Activated T-cell treated with anti-CD3 and anti-CD28 coated beads, Interleukin-2, amount 50 U/mL, for 24 hours (primary cell): Measurements from ENCODE around the gene NKAIN4.
A peak's percentile ranks its signal among the peaks of the same experiment; 100 is the strongest.

Experiments
- DNase-seq: peaks from one replicate; pipeline ENCODE4 v3.0.0-alpha.2; 2020
- H3K27ac Mint-ChIP-seq: 2 replicates; pipeline ENCODE4 v1.8.0; 2020; ENCODE audit warnings: mild to moderate bottlenecking, mixed read lengths
- H3K27me3 Mint-ChIP-seq: 2 replicates; pipeline ENCODE4 v1.8.0; 2020; ENCODE audit warnings: mixed read lengths
- H3K36me3 Mint-ChIP-seq: 2 replicates; pipeline ENCODE4 v1.8.0; 2020; ENCODE audit warnings: low read depth, mixed read lengths
- H3K4me1 Mint-ChIP-seq: 2 replicates; pipeline ENCODE4 v1.8.0; 2020; ENCODE audit warnings: low read depth, mixed read lengths
- H3K4me3 Mint-ChIP-seq: 2 replicates; pipeline ENCODE4 v1.8.0; 2020; ENCODE audit warnings: mild to moderate bottlenecking, moderate library complexity, mixed read lengths
- H3K9me3 Mint-ChIP-seq: 2 replicates; pipeline ENCODE4 v1.8.0; 2020; ENCODE audit warnings: mixed read lengths

Gene NKAIN4

GRCh38 chr20:63254232-63254605 lies at the start of gene NKAIN4:
NKAIN4 (minus strand) TSS chr20:63254463; CDS start chr20:63254450, 13 bp downstream.
- Mint-ChIP-seq H3K27me3 (peaks cover 72% of the 10 kb centered on the region), H3K36me3 (no peaks in the 10 kb centered on the region), H3K9me3 (no peaks in the 10 kb centered on the region), H3K27ac (no peak within 1 kb of the TSS), H3K4me3 (no peak within 1 kb of the TSS), H3K4me1 (peaks cover 7% of the 10 kb centered on the region)
- no peak for DNase-seq

- Mint-ChIP-seq H3K36me3 (no peaks in the 10 kb centered on the region), H3K27me3 (peaks cover 32% of the 10 kb centered on the region), H3K4me1 (no peaks in the 10 kb centered on the region), H3K4me3 (no peak overlapping the region), H3K9me3 (peaks cover 9% of the 10 kb centered on the region), H3K27ac (no peak overlapping the region)
- no peak for DNase-seq
Observed at GRCh38 chr20:63303095-63303666, 48.9 kb upstream of the NKAIN4 start.

GRCh38 chr20:63301671-63302070 lies 47.4 kb upstream of the NKAIN4 start:
- DNase-seq, result no peak
- Mint-ChIP-seq H3K4me3 (no peak overlapping the region), H3K9me3 (peaks cover 9% of the 10 kb centered on the region), H3K27ac (no peak overlapping the region), H3K4me1 (no peaks in the 10 kb centered on the region), H3K36me3 (no peaks in the 10 kb centered on the region), H3K27me3 (peaks cover 32% of the 10 kb centered on the region)

GRCh38 chr20:63298731-63299312 lies 44.6 kb upstream of the NKAIN4 start:
- Mint-ChIP-seq H3K36me3 (no peaks in the 10 kb centered on the region), H3K4me1 (peaks cover 12% of the 10 kb centered on the region), H3K9me3 (peaks cover 9% of the 10 kb centered on the region), H3K27me3 (peaks cover 28% of the 10 kb centered on the region), H3K4me3 (no peak overlapping the region), H3K27ac (no peak overlapping the region)
- DNase-seq, result no peak

GRCh38 chr20:63297796-63298572 lies 43.7 kb upstream of the NKAIN4 start:
- no peak for DNase-seq
- Mint-ChIP-seq H3K36me3 (no peaks in the 10 kb centered on the region), H3K27ac (no peak overlapping the region)

GRCh38 chr20:63297371-63297781 lies 43.1 kb upstream of the NKAIN4 start:
- H3K27me3 Mint-ChIP-seq, result peaks cover 24% of the 10 kb centered on the region
- no peak for DNase-seq
- no peak overlapping the region for H3K27ac Mint-ChIP-seq
- no peaks in the 10 kb centered on the region for H3K36me3 Mint-ChIP-seq
- H3K9me3 Mint-ChIP-seq, result peaks cover 6% of the 10 kb centered on the region
- H3K4me1 Mint-ChIP-seq, result peaks cover 12% of the 10 kb centered on the region
- no peak overlapping the region for H3K4me3 Mint-ChIP-seq

More at GRCh38 chr20:63297796-63298572, 43.7 kb upstream of the NKAIN4 start:
- Mint-ChIP-seq H3K4me1 (peaks cover 12% of the 10 kb centered on the region), H3K27me3 (peaks cover 28% of the 10 kb centered on the region), H3K9me3 (peaks cover 9% of the 10 kb centered on the region), H3K4me3 (no peak overlapping the region)

GRCh38 chr20:63296531-63297299 lies 42.5 kb upstream of the NKAIN4 start:
- H3K27me3 Mint-ChIP-seq, result peaks cover 24% of the 10 kb centered on the region
- H3K4me3 Mint-ChIP-seq, result no peak overlapping the region
- no peak overlapping the region for H3K27ac Mint-ChIP-seq
- H3K9me3 Mint-ChIP-seq, result peaks cover 3% of the 10 kb centered on the region
- H3K36me3 Mint-ChIP-seq, result no peaks in the 10 kb centered on the region
- H3K4me1 Mint-ChIP-seq, result peaks cover 12% of the 10 kb centered on the region
- no peak for DNase-seq

- H3K9me3 Mint-ChIP-seq, result no peaks in the 10 kb centered on the region
- no peaks in the 10 kb centered on the region for H3K36me3 Mint-ChIP-seq
- no peak for DNase-seq
- H3K27me3 Mint-ChIP-seq, result peaks cover 17% of the 10 kb centered on the region
- no peak overlapping the region for H3K27ac Mint-ChIP-seq
- no peak overlapping the region for H3K4me3 Mint-ChIP-seq
- H3K4me1 Mint-ChIP-seq, result peaks cover 14% of the 10 kb centered on the region
Observed at GRCh38 chr20:63295846-63296245, 41.6 kb upstream of the NKAIN4 start.

- Mint-ChIP-seq H3K9me3 (no peaks in the 10 kb centered on the region), H3K27me3 (peaks cover 15% of the 10 kb centered on the region), H3K36me3 (no peaks in the 10 kb centered on the region), H3K27ac (no peak overlapping the region), H3K4me1 (peaks cover 14% of the 10 kb centered on the region), H3K4me3 (peak overlapping the region; percentile 4)
- no peak for DNase-seq
Observed at GRCh38 chr20:63295422-63295821, 41.2 kb upstream of the NKAIN4 start.

- H3K27me3 Mint-ChIP-seq, result peaks cover 15% of the 10 kb centered on the region
- H3K27ac Mint-ChIP-seq, result no peak overlapping the region
- H3K36me3 Mint-ChIP-seq, result no peaks in the 10 kb centered on the region
- H3K4me3 Mint-ChIP-seq, result no peak overlapping the region
- DNase-seq, result no peak
- H3K4me1 Mint-ChIP-seq, result peaks cover 14% of the 10 kb centered on the region
- no peaks in the 10 kb centered on the region for H3K9me3 Mint-ChIP-seq
Observed at GRCh38 chr20:63295018-63295417, 40.8 kb upstream of the NKAIN4 start.

GRCh38 chr20:63294536-63294900 lies 40.3 kb upstream of the NKAIN4 start:
- no peak overlapping the region for H3K4me3 Mint-ChIP-seq
- peaks cover 14% of the 10 kb centered on the region for H3K4me1 Mint-ChIP-seq
- H3K27ac Mint-ChIP-seq, result no peak overlapping the region

GRCh38 chr20:63293871-63294535 lies 39.7 kb upstream of the NKAIN4 start:
- H3K4me3 Mint-ChIP-seq, result no peak overlapping the region
- DNase-seq, result no peak
- H3K27ac Mint-ChIP-seq, result no peak overlapping the region
- H3K9me3 Mint-ChIP-seq, result no peaks in the 10 kb centered on the region
- H3K36me3 Mint-ChIP-seq, result peaks cover 4% of the 10 kb centered on the region
- peaks cover 10% of the 10 kb centered on the region for H3K27me3 Mint-ChIP-seq
- peaks cover 14% of the 10 kb centered on the region for H3K4me1 Mint-ChIP-seq

More at GRCh38 chr20:63294536-63294900, 40.3 kb upstream of the NKAIN4 start:
- H3K36me3 Mint-ChIP-seq, result no peaks in the 10 kb centered on the region
- H3K27me3 Mint-ChIP-seq, result peaks cover 15% of the 10 kb centered on the region
- no peaks in the 10 kb centered on the region for H3K9me3 Mint-ChIP-seq
- DNase-seq, result no peak

GRCh38 chr20:63293456-63293855 lies 39.2 kb upstream of the NKAIN4 start:
- Mint-ChIP-seq H3K27ac (peak overlapping the region; percentile 55), H3K4me3 (no peak overlapping the region), H3K36me3 (peaks cover 8% of the 10 kb centered on the region), H3K9me3 (no peaks in the 10 kb centered on the region), H3K27me3 (peaks cover 5% of the 10 kb centered on the region), H3K4me1 (peaks cover 14% of the 10 kb centered on the region)
- DNase-seq, result no peak

- no peak within 1 kb of the TSS for H3K4me3 Mint-ChIP-seq
- no peaks in the 10 kb centered on the region for H3K9me3 Mint-ChIP-seq
- peak within 1 kb of the TSS; percentile 55 for H3K27ac Mint-ChIP-seq
- DNase-seq, result no peak
- H3K36me3 Mint-ChIP-seq, result peaks cover 13% of the 10 kb centered on the region
- peaks cover 14% of the 10 kb centered on the region for H3K4me1 Mint-ChIP-seq
- peaks cover 3% of the 10 kb centered on the region for H3K27me3 Mint-ChIP-seq
Observed at GRCh38 chr20:63292904-63293303, 38.6 kb upstream of the NKAIN4 start, which contains the start of gene COL20A1. COL20A1 (plus strand) TSS chr20:63293186; CDS start chr20:63295108, 1,922 bp downstream.
